BJ (cell line): Measurements from ENCODE around the gene PDS5B. TPM values are rescaled to one million over a fixed set of nuclear protein-coding genes. Genes with fewer than 3 reads are reported as not detected.
"Not testable (repeated sequence)": the region's sequence is repeated elsewhere in the genome, so short reads cannot be mapped to it uniquely, and the experiment has no call there.

ENCODE experiments used
- CTCF ChIA-PET: fragments of 350-600 bp; formaldehyde crosslinking; extraction: SDS; loops from one replicate; lab custom pipeline; 2021; ENCODE audit warnings: antibody characterized with exemption, inconsistent platforms; lab: Yijun Ruan, JAX
- POLR2A ChIA-PET: fragments of 300-600 bp; sonication (Branson Sonifier 250); formaldehyde crosslinking; extraction: SDS; loops from one replicate; lab custom pipeline; 2021; ENCODE audit warnings: antibody characterized with exemption; lab: Charles Lee
- DNase-seq: peaks from one replicate; pipeline ENCODE4 v3.0.0-alpha.2; 2011; ENCODE audit warnings: low read depth
- H3K27me3 ChIP-seq: 2 replicates; pipeline ENCODE4 v1.6.0; 2011; ENCODE audit warnings: low read length; ENCODE audit not compliant: control insufficient read depth, insufficient read depth
- H3K36me3 ChIP-seq: 2 replicates; pipeline ENCODE4 v1.5.1; 2011; ENCODE audit warnings: low read length; ENCODE audit not compliant: control insufficient read depth, insufficient read depth
- H3K4me3 ChIP-seq: 2 replicates; pipeline ENCODE4 v1.5.1; 2011; ENCODE audit warnings: low read depth, mild to moderate bottlenecking, control low read depth, low read length
- CTCF ChIP-seq: IDR thresholded peaks from 2 replicates; pipeline ENCODE4 v1.5.1; 2011; ENCODE audit warnings: low read depth, mild to moderate bottlenecking, control low read depth, inconsistent platforms, low read length, moderate library complexity; ENCODE audit not compliant: insufficient read depth
- polyA plus RNA-seq: library from polyadenylated mRNA; depleted of rRNA; stranded (reverse); fragments of >200 nt; gene quantifications from 2 replicates; pipeline ENCODE4 v1.2.3, GENCODE V29; 2011

PDS5B gene
- polyA plus RNA-seq, 1 experiment: 3.9 TPM

DNA sequence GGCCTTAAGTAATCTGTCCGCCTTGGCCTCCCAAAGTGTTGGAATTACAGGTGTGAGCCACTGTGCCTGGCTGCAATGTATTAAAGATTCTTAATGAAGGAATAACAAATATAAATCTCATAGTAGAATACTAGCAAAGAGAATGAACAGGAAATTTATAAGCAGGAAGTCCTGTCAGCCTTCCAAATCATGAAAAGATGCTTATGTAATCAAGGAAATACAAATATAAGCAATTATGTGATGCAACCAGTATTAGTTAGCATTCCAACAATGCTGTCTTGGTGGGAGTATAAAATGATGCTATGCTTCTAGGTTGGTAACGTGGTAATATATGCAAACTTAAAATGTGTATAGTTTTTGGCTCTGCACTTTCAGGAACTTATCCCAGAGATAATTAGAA is 133.8 kb downstream of the PDS5B start:
- H3K4me3 ChIP-seq: no peak overlapping the region
- CTCF ChIA-PET: no interaction called here
- H3K27me3 ChIP-seq: no peaks in the 10 kb centered on the region
- H3K36me3 ChIP-seq: no peaks in the 10 kb centered on the region; the same call in 1 of the 2 replicates
- DNase-seq: no peak
- POLR2A ChIA-PET: no interaction called here
- no peak for TF ChIP-seq CTCF

DNA sequence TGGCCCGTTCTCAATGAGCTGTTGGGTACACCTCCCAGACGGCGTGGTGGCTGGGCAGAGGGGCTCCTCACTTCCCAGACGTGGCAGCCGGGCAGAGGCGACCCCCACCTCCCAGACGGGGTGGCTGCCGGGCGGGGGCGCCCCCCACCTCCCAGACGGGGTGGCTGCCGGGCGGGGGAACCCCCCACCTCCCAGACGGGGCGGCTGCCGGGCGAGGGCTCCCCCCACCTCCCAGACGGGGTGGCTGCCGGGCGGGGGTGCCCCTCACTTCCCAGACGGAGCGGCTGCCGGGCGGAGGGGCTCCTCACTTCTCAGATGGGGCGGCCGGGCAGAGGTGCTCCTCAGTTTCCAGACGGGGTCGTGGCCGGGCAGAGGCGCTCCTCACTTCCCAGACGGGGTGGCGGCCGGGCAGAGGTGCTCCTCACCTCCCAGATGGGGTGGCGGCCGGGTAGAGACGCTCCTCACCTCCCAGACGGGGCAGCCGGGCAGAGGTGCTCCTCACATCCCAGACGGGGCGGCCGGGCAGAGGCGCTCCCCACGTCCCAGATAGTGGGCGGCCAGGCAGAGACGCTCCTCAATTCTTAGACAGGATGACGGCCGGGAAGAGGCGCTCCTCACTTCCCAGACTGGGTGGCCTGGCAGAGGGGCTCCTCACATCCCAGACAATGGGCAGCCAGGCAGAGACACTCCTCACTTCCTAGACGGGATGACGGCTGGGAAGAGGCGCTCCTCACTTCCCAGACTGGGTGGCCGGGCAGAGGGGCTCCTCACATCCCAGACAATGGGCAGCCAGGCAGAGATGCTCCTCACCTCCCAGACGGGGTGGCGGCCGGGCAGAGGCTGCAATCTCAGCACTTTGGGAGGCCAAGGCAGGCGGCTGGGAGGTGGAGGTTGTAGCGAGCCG is 135.1 kb downstream of the PDS5B start:
- DNase-seq, H3K27me3 ChIP-seq, H3K36me3 ChIP-seq, H3K4me3 ChIP-seq, POLR2A ChIA-PET, CTCF ChIA-PET: not testable (repeated sequence)

DNA sequence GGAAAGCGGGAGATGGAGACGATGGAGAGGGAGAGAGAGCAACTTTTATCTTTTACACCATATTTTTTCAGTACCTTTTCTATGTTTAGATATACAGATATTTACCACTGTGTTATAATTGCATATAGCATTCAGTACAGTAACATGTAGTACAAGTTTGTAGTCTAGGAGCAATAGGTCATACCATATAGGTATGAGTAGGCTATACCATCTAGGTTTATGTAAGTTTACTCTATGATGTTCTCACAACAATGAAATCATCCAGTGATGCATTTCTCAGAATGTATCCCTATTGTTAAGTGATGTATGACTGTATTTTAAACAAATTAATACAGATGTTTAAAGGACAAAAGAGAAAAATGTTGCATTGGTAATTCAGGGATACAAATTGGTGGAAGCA is 136.1 kb downstream of the PDS5B start:
- POLR2A ChIA-PET: no interaction called here
- no peaks in the 10 kb centered on the region for H3K36me3 ChIP-seq
- no peak overlapping the region for H3K4me3 ChIP-seq
- CTCF ChIA-PET: interaction anchor here (0.6 to 1.1 kb wide), 3 partner anchors 9 to 1984 kb away, joined by 3 read pairs; no protein-coding TSS in a partner anchor
- TF ChIP-seq CTCF: no peak
- no peaks in the 10 kb centered on the region for H3K27me3 ChIP-seq
- no peak for DNase-seq

DNA sequence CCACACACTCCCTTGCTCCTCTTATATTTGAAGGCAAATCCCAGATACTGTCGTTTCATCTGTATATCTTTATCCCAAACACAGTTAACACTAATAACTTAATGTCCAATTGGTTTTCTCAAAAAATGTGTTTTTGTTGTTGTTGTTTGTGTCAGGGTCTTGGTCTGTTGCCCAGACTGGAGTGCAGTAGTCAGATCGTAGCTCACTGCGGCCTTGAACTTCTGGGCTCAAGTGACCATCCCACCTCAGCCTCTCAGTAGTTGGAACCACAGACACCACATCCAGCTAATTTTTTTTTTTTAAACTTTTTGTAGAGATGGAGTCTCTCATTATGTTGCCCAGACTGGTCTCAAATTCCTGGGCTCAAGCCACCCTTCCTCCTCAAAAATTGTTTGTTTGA is 137.7 kb downstream of the PDS5B start:
- Histone ChIP-seq H3K4me3 (no peak overlapping the region), H3K27me3 (no peaks in the 10 kb centered on the region), H3K36me3 (no peaks in the 10 kb centered on the region)
- no peak for TF ChIP-seq CTCF
- no peak for DNase-seq
- CTCF ChIA-PET: interaction anchor here (0.8 kb wide), 1 partner anchor 13 kb away, joined by 4 read pairs; no protein-coding TSS in a partner anchor
- POLR2A ChIA-PET: no interaction called here

DNA sequence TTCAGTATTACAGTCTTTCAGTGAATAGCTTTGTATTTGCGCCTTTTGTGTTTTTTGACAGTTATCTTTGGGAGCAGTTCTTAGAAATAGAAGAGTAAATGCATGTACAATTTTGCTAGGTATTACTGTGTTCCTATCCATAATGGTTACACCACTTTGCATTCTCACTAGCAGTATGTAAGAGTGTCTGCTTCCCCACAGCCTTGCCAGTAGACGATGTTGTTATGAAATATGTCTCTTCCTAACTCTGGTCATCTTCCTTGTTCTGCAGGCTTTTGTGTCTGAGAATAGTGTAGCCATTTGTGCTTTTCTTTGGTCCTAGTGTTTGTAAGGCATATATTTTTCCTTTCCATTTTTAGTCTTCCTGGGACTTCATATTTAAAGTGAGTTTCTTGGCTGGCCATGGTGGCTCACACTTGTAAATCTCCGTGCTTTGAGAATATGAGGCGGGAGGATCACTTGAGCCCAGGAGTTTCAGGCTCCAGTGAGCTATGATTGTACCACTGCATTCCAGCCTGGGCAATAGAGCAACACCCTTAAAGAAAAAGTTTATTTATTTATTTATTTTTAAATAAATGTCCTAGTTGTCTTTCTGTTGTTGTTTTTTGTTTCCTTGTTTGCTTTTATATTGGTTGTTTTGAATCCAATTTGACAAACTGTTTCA is 140.3 kb downstream of the PDS5B start:
- no peak for DNase-seq
- no peak overlapping the region for H3K4me3 ChIP-seq
- POLR2A ChIA-PET: no interaction called here
- TF ChIP-seq CTCF: no peak
- H3K36me3 ChIP-seq: no peaks in the 10 kb centered on the region
- H3K27me3 ChIP-seq: no peaks in the 10 kb centered on the region
- CTCF ChIA-PET: no interaction called here
